MM.1S (cell line): ENCODE data around the gene NLRP12.
"Not testable (repeated sequence)": the region's sequence is repeated elsewhere in the genome, so short reads cannot be mapped to it uniquely, and the experiment has no call there.

ENCODE experiments used
- DNase-seq: peaks from one replicate; pipeline ENCODE4 v3.0.0-alpha.2; 2015
- H2AFZ ChIP-seq: fragments of 300-600 bp; sonication (generic); 2 replicates; pipeline ENCODE4 v1.6.0; 2016; ENCODE audit warnings: antibody characterized with exemption, low read length
- H3F3A ChIP-seq: fragments of 300-600 bp; sonication (generic); 2 replicates; pipeline ENCODE4 v1.6.1; 2016; ENCODE audit warnings: mild to moderate bottlenecking, antibody characterized with exemption, low read length, moderate library complexity, mixed read lengths; ENCODE audit not compliant: insufficient read depth
- H3K27ac ChIP-seq: fragments of 300-600 bp; sonication (generic); 2 replicates; pipeline ENCODE4 v1.5.1; 2016; ENCODE audit warnings: mild to moderate bottlenecking, low read length
- H3K27me3 ChIP-seq: fragments of 300-600 bp; sonication (generic); replicated peaks from 2 replicates; pipeline ENCODE4 v1.6.0; 2016; ENCODE audit warnings: low read length; ENCODE audit not compliant: insufficient read depth
- H3K36me3 ChIP-seq: fragments of 300-600 bp; sonication (generic); replicated peaks from 2 replicates; pipeline ENCODE4 v1.6.1; 2016; ENCODE audit warnings: mild to moderate bottlenecking, low read length, mixed read lengths; ENCODE audit not compliant: insufficient read depth
- H3K4me1 ChIP-seq: fragments of 300-600 bp; sonication (generic); 2 replicates; pipeline ENCODE4 v1.6.1; 2016; ENCODE audit warnings: low read length, mixed read lengths
- H3K4me2 ChIP-seq: fragments of 300-600 bp; sonication (generic); 2 replicates; pipeline ENCODE4 v1.6.0; 2016; ENCODE audit warnings: low read depth, low read length
- H3K4me3 ChIP-seq: fragments of 300-600 bp; sonication (generic); 2 replicates; pipeline ENCODE4 v1.5.1; 2016; ENCODE audit warnings: low read length, mixed read lengths
- H3K79me2 ChIP-seq: fragments of 300-600 bp; sonication (generic); 2 replicates; pipeline ENCODE4 v1.6.1; 2016; ENCODE audit warnings: mixed run types, low read length, mixed read lengths
- H3K9ac ChIP-seq: fragments of 300-600 bp; sonication (generic); 2 replicates; pipeline ENCODE4 v1.6.1; 2016; ENCODE audit warnings: low read length, mixed read lengths
- H3K9me2 ChIP-seq: fragments of 300-600 bp; sonication (generic); replicated peaks from 2 replicates; pipeline ENCODE4 v1.6.1; 2016; ENCODE audit warnings: mild to moderate bottlenecking, low read length, mixed read lengths; ENCODE audit not compliant: insufficient read depth
- H3K9me3 ChIP-seq: fragments of 300-600 bp; sonication (generic); replicated peaks from 2 replicates; pipeline ENCODE4 v1.6.1; 2016; ENCODE audit warnings: mild to moderate bottlenecking, low read length, mixed read lengths; ENCODE audit not compliant: insufficient read depth
- H4K20me1 ChIP-seq: fragments of 300-600 bp; sonication (generic); 2 replicates; pipeline ENCODE4 v1.6.1; 2016; ENCODE audit warnings: mild to moderate bottlenecking, low read length, moderate library complexity, mixed read lengths; ENCODE audit not compliant: insufficient read depth
- CTCF ChIP-seq: fragments of 300-600 bp; sonication (generic); IDR thresholded peaks from 2 replicates; pipeline ENCODE4 v1.5.1; 2016; ENCODE audit warnings: antibody characterized with exemption, low read length, mixed read lengths
- EZH2 ChIP-seq: fragments of 300-600 bp; sonication (generic); optimal IDR thresholded peaks from 2 replicates; pipeline ENCODE3; 2017; ENCODE audit warnings: low read depth, mild to moderate bottlenecking, antibody characterized with exemption, low read length, mixed read lengths
- EZH2phosphoT487 ChIP-seq: fragments of 300-600 bp; sonication (generic); IDR thresholded peaks from 2 replicates; pipeline ENCODE4 v1.6.1; 2018; ENCODE audit warnings: antibody characterized with exemption, low read length

NLRP12 gene

GRCh38 chr19:53772943-53773342 is 51.2 kb downstream of the NLRP12 start:
- no peaks in the 10 kb centered on the region for H3K36me3 ChIP-seq
- H3K27ac ChIP-seq: no peak overlapping the region
- no peaks in the 10 kb centered on the region for H3K9me3 ChIP-seq
- H3K27me3 ChIP-seq: no peaks in the 10 kb centered on the region
- peak; percentile 38 for DNase-seq
- H3K9ac ChIP-seq: no peak overlapping the region
- TF ChIP-seq CTCF (peak; percentile 56), EZH2 (no peak)
- H3K4me3 ChIP-seq: no peak overlapping the region
- H4K20me1 ChIP-seq: no peaks in the 10 kb centered on the region
- no peak overlapping the region for H3K4me2 ChIP-seq
- H3K4me1 ChIP-seq: no peaks in the 10 kb centered on the region
- no peaks in the 10 kb centered on the region for H3F3A ChIP-seq
- H3K9me2 ChIP-seq: no peaks in the 10 kb centered on the region
- H2AFZ ChIP-seq: no peak overlapping the region
- H3K79me2 ChIP-seq: no peaks in the 10 kb centered on the region

GRCh38 chr19:53771144-53771543 is 53.0 kb downstream of the NLRP12 start:
- H3K36me3 ChIP-seq: no peaks in the 10 kb centered on the region
- no peaks in the 10 kb centered on the region for H4K20me1 ChIP-seq
- no peak overlapping the region for H3K4me2 ChIP-seq
- H2AFZ ChIP-seq: no peak overlapping the region
- H3K4me3 ChIP-seq: no peak overlapping the region
- no peak overlapping the region for H3K9ac ChIP-seq
- no peaks in the 10 kb centered on the region for H3K79me2 ChIP-seq
- DNase-seq: no peak
- no peak for TF ChIP-seq EZH2phosphoT487
- TF ChIP-seq CTCF: no peak
- no peak for TF ChIP-seq EZH2
- no peak overlapping the region for H3K27ac ChIP-seq
- no peaks in the 10 kb centered on the region for H3F3A ChIP-seq
- no peaks in the 10 kb centered on the region for H3K27me3 ChIP-seq
- H3K9me2 ChIP-seq: no peaks in the 10 kb centered on the region
- no peaks in the 10 kb centered on the region for H3K9me3 ChIP-seq
- no peaks in the 10 kb centered on the region for H3K4me1 ChIP-seq

DNA sequence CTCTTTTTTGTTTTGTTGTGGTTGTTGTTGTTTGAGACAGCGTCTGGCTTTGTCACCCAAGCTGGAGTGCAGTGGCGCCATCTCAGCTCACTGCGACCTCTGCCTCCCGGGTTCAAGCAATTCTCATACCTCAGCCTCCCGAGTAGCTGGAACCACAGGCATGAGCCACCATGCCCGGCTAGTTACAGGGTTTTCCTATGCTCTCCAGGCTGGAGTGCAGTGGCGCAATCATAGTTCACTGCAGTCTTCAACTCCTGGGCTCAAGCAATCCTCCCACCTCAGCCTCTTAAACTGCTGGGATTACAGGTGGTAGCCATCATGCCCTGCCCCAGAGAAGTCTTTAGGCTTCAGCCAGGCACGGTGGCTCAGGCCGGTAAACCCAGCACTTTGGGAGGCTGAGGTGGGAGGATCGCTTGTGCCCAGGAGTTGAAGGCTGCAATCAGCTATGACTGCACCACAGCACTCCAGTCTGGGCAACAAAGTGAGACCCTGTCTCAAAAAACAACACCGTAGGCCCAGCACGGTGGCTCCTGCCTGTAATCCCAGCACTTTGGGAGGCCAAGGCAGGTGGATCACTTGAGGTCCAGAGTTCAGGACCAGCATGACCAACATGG is 54.3 kb downstream of the NLRP12 start:
- H3K9me2 ChIP-seq, H3K27ac ChIP-seq, H3K27me3 ChIP-seq, DNase-seq, H3K4me1 ChIP-seq, H3K9me3 ChIP-seq, H3K4me2 ChIP-seq, H3K4me3 ChIP-seq, H3K79me2 ChIP-seq, H3K36me3 ChIP-seq, H4K20me1 ChIP-seq, H3F3A ChIP-seq, H3K9ac ChIP-seq, H2AFZ ChIP-seq: not testable (repeated sequence)

DNA sequence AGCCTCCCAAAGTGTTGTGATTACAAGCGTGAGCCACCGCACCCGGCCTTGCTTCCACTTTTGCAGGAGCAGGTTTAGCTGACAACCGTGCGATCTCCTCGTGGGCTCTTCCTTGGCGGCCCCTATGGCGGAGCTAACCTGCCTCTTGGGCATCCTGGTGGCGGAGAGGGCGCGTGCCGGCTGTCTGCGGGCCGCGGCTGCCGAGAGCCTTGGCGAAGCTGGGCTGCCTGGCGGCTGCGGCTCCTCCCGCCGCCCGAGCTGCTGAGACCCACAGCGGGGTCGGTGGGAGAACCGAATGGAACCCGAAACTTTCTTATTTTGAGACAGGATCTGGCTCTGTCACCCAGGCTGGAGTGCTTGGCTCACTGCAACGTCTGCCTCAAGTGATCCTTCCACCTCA is 55.7 kb downstream of the NLRP12 start:
- Histone ChIP-seq H3K27ac (no peak overlapping the region), H3F3A (no peaks in the 10 kb centered on the region), H3K9me2 (no peaks in the 10 kb centered on the region), H3K4me2 (no peak overlapping the region), H3K27me3 (no peaks in the 10 kb centered on the region), H2AFZ (no peak overlapping the region), H4K20me1 (no peaks in the 10 kb centered on the region), H3K9me3 (no peaks in the 10 kb centered on the region), H3K79me2 (no peaks in the 10 kb centered on the region), H3K4me3 (no peak overlapping the region), H3K9ac (no peak overlapping the region), H3K4me1 (no peaks in the 10 kb centered on the region), H3K36me3 (no peaks in the 10 kb centered on the region)
- no peak for DNase-seq
- no peak for TF ChIP-seq EZH2
- no peak for TF ChIP-seq EZH2phosphoT487
- TF ChIP-seq CTCF: no peak

DNA sequence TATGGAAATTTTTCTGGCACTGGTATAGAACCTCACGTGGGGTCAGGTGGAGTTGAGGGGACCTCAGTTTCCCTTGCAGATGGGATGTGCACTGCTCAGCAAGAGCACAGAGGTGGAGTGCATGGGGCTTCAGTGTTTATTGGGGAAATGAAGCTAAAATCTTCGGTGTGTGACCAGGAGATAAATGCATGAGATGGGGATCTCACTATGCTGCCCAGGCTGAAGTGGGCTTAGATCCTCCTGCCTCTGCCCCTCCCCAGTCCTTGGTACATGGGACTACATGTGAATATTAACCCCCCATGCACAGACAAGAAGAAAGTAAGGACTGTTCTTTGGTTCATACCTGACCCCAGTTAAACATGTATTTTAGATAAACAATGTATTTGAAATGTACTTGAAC is 65.1 kb downstream of the NLRP12 start:
- not testable (repeated sequence) for H3K9me2 ChIP-seq, H4K20me1 ChIP-seq, H3K27me3 ChIP-seq, H3F3A ChIP-seq, H3K4me1 ChIP-seq, H3K9ac ChIP-seq, H3K4me3 ChIP-seq, H3K4me2 ChIP-seq, H3K9me3 ChIP-seq, H2AFZ ChIP-seq, DNase-seq, H3K79me2 ChIP-seq, H3K36me3 ChIP-seq, H3K27ac ChIP-seq
